H1 (cell line): ENCODE data around the gene ZFAND4. TPM values are rescaled to one million over a fixed set of nuclear protein-coding genes. Genes with fewer than 3 reads are reported as not detected.
"Not testable (repeated sequence)": the region's sequence is repeated elsewhere in the genome, so short reads cannot be mapped to it uniquely, and the experiment has no call there.

Source experiments
- CTCF ChIA-PET: fragments of 300-600 bp; sonication (Branson Sonifier 250); formaldehyde crosslinking; loops from one replicate; lab custom pipeline; 2021; ENCODE audit not compliant: partially characterized antibody; lab: Charles Lee
- POLR2A ChIA-PET: fragments of 300-600 bp; sonication (Branson Sonifier 250); formaldehyde crosslinking; loops from one replicate; lab custom pipeline; 2021; ENCODE audit warnings: inconsistent platforms; ENCODE audit not compliant: partially characterized antibody; lab: Charles Lee
- DNase-seq, 2 experiments: peaks; one replicate each; pipeline versions ENCODE4 v3.0.0 to v3.0.0-alpha.2; 2010 to 2022; ENCODE audit warnings: low spot score in 2 of 2, low read depth in 1 of 2, mixed read lengths in 1 of 2
- FAIRE-seq: peaks from 2 replicates; lab custom pipeline; 2011; peaks lifted over from hg19 to GRCh38; lab: Jason Lieb, UNC
- H2AFZ ChIP-seq: 2 replicates; pipeline ENCODE4 v1.8.1; 2012; ENCODE audit warnings: low read length, inconsistent platforms
- H2AK5ac ChIP-seq: 2 replicates; pipeline ENCODE4 v1.6.1; 2013; ENCODE audit warnings: low read depth, low read length
- H2BK120ac ChIP-seq: replicated peaks from 2 replicates; pipeline ENCODE3; 2013; ENCODE audit warnings: low read depth, low read length, inconsistent platforms
- H2BK12ac ChIP-seq: 2 replicates; pipeline ENCODE4 v1.6.1; 2013; ENCODE audit warnings: low read depth, low read length
- H2BK15ac ChIP-seq: 2 replicates; pipeline ENCODE4 v1.6.1; 2013; ENCODE audit warnings: low read length
- H2BK20ac ChIP-seq: 2 replicates; pipeline ENCODE4 v1.6.1; 2013; ENCODE audit warnings: low read length
- H2BK5ac ChIP-seq: 2 replicates; pipeline ENCODE4 v1.6.1; 2013; ENCODE audit warnings: low read depth, low read length
- H3K14ac ChIP-seq: 2 replicates; pipeline ENCODE4 v1.6.1; 2013; ENCODE audit warnings: inconsistent platforms; ENCODE audit not compliant: insufficient read length
- H3K18ac ChIP-seq: 2 replicates; pipeline ENCODE4 v1.6.1; 2013; ENCODE audit warnings: low read length; ENCODE audit errors: extremely low read depth
- H3K23ac ChIP-seq: 2 replicates; pipeline ENCODE4 v1.6.1; 2013; ENCODE audit warnings: inconsistent platforms; ENCODE audit not compliant: insufficient read length
- H3K23me2 ChIP-seq: 2 replicates; pipeline ENCODE4 v1.6.1; 2013; ENCODE audit warnings: low read depth, low read length
- H3K27ac ChIP-seq: 2 replicates; pipeline ENCODE4 v1.6.1; 2011; ENCODE audit warnings: low read depth, low read length, inconsistent platforms
- H3K27me3 ChIP-seq, 4 experiments: replicated peaks in 1 of 4; 1 replicate in 1 of 4; 2 replicates in 3 of 4; pipeline versions ENCODE4 v1.6.1 to v1.8.1; 2011 to 2013; ENCODE audit warnings: low read length in 3 of 4, mild to moderate bottlenecking in 3 of 4, inconsistent platforms in 2 of 4, mixed read lengths in 2 of 4, moderate library complexity in 1 of 4; ENCODE audit not compliant: control insufficient read depth in 3 of 4, insufficient read depth in 3 of 4; ENCODE audit errors: extremely low read depth in 1 of 4
- H3K36me3 ChIP-seq, 4 experiments: 2 replicates each; pipeline versions ENCODE4 v1.6.1 to v1.8.1; 2011 to 2013; ENCODE audit warnings: mild to moderate bottlenecking in 4 of 4, low read length in 3 of 4, moderate library complexity in 2 of 4, control low read depth in 1 of 4, inconsistent platforms in 1 of 4; ENCODE audit not compliant: insufficient read depth in 4 of 4, control insufficient read depth in 2 of 4
- H3K4ac ChIP-seq: replicated peaks from 2 replicates; pipeline ENCODE3; 2013; ENCODE audit warnings: low read length, low read depth, mixed read lengths, inconsistent platforms; ENCODE audit not compliant: insufficient read length
- H3K4me1 ChIP-seq, 4 experiments: replicated peaks in 1 of 4; 1 replicate in 1 of 4; 2 replicates in 3 of 4; pipeline versions ENCODE4 v1.6.1 to v1.8.1; 2011 to 2013; ENCODE audit warnings: low read length in 3 of 4, inconsistent platforms in 2 of 4, mixed read lengths in 1 of 4; ENCODE audit not compliant: insufficient read depth in 4 of 4, control insufficient read depth in 3 of 4
- H3K4me2 ChIP-seq, 2 experiments: 2 replicates each; pipeline versions ENCODE4 v1.6.1 to v1.8.1; 2011 to 2013; ENCODE audit warnings: low read depth in 2 of 2, low read length in 2 of 2, control low read depth in 1 of 2, inconsistent platforms in 1 of 2, mild to moderate bottlenecking in 1 of 2; ENCODE audit not compliant: insufficient read depth in 1 of 2
- H3K4me3 ChIP-seq, 4 experiments: fragments of 200-600, 300-600 bp in 1 of 4; sonication (generic), shearing (Covaris generic), sonication (Bioruptor Twin) in 1 of 4; 2 replicates each; pipeline versions ENCODE4 v1.5.1 to v1.8.1; 2011 to 2016; ENCODE audit warnings: low read length in 4 of 4, low read depth in 3 of 4, control low read depth in 2 of 4, inconsistent platforms in 2 of 4, mild to moderate bottlenecking in 2 of 4, mixed read lengths in 1 of 4, moderate library complexity in 1 of 4; ENCODE audit not compliant: insufficient read depth in 2 of 4; ENCODE audit errors: extremely low read depth in 1 of 4
- H3K56ac ChIP-seq: replicated peaks from 2 replicates; pipeline ENCODE3; 2013; ENCODE audit warnings: low read depth, mild to moderate bottlenecking, mixed read lengths, low read length, inconsistent platforms; ENCODE audit not compliant: insufficient read length
- H3K79me1 ChIP-seq: 2 replicates; pipeline ENCODE4 v1.6.1; 2013; ENCODE audit warnings: low read depth, low read length, control low read depth
- H3K79me2 ChIP-seq, 2 experiments: 2 replicates each; pipeline versions ENCODE4 v1.6.1 to v1.8.1; 2012 to 2013; ENCODE audit warnings: low read length in 2 of 2, mild to moderate bottlenecking in 2 of 2, inconsistent platforms in 1 of 2; ENCODE audit not compliant: insufficient read depth in 2 of 2, control insufficient read depth in 1 of 2
- H3K9ac ChIP-seq, 4 experiments: replicated peaks in 1 of 4; 1 replicate in 1 of 4; 2 replicates in 3 of 4; pipeline versions ENCODE4 v1.6.1 to v1.8.1; 2011 to 2013; ENCODE audit warnings: low read depth in 3 of 4, low read length in 3 of 4, control low read depth in 2 of 4, mild to moderate bottlenecking in 2 of 4, moderate library complexity in 2 of 4, inconsistent platforms in 1 of 4; ENCODE audit errors: extremely low read depth in 1 of 4
- H3K9me3 ChIP-seq, 2 experiments: 2 replicates each; pipeline versions ENCODE4 v1.6.1 to v1.8.1; 2012 to 2013; ENCODE audit warnings: mild to moderate bottlenecking in 2 of 2, moderate library complexity in 2 of 2, control low read depth in 1 of 2, inconsistent platforms in 1 of 2, low read depth in 1 of 2, low read length in 1 of 2, mixed read lengths in 1 of 2; ENCODE audit not compliant: insufficient read depth in 2 of 2
- H4K20me1 ChIP-seq, 2 experiments: replicated peaks in 1 of 2; 2 replicates each; pipeline versions ENCODE3 to v1.8.1; 2011 to 2013; ENCODE audit warnings: inconsistent platforms in 2 of 2, low read length in 2 of 2, mild to moderate bottlenecking in 1 of 2; ENCODE audit not compliant: insufficient read depth in 2 of 2, control insufficient read depth in 1 of 2
- H4K5ac ChIP-seq: 2 replicates; pipeline ENCODE4 v1.6.1; 2013; ENCODE audit warnings: low read length, low read depth, mixed read lengths, inconsistent platforms; ENCODE audit not compliant: insufficient read length
- H4K8ac ChIP-seq: 2 replicates; pipeline ENCODE4 v1.8.0; 2013; ENCODE audit warnings: mild to moderate bottlenecking, moderate library complexity, low read length, inconsistent platforms; ENCODE audit not compliant: insufficient read depth; ENCODE audit errors: extremely low read depth
- H4K91ac ChIP-seq: replicated peaks from 2 replicates; pipeline ENCODE3; 2013; ENCODE audit warnings: low read length, mixed read lengths, inconsistent platforms; ENCODE audit not compliant: insufficient read length
- WGBS, 2 experiments: shearing (Covaris generic) in 1 of 2; methylation state at CpG; one replicate each; pipeline versions ENCODE4 v1.1.6 to v1.1.7; 2013 to 2015; ENCODE audit warnings: low lambda C conversion rate in 2 of 2, mixed read lengths in 2 of 2, inconsistent platforms in 1 of 2, low coverage in 1 of 2, missing lambda C conversion rate in 1 of 2; ENCODE audit not compliant: insufficient replicate concordance in 2 of 2, insufficient coverage in 1 of 2, insufficient read length in 1 of 2; ENCODE audit errors: extremely low coverage in 1 of 2, missing lambda C conversion rate in 1 of 2; 5-methylcytosine and 5-hydroxymethylcytosine counted together
- polyA plus RNA-seq, 7 experiments: library from polyadenylated mRNA; depleted of rRNA in 3 of 7; stranded (reverse) in 5 of 7; unstranded in 2 of 7; fragments of >200 nt in 5 of 7; fragments of 200-250 nt in 2 of 7; gene quantifications; 1 replicate in 5 of 7; 2 replicates in 1 of 7; 4 replicates in 1 of 7; pipeline versions ENCODE4 v1.2.1 to v1.2.3, GENCODE V29; 2011 to 2013; ENCODE audit warnings: missing spikeins in 2 of 7, mixed read lengths in 2 of 7
- total RNA-seq: library from RNA; stranded (reverse); fragmentation: NEBNext Ultra II Directional; extraction: Animal tissue kit (Norgen Biotek cat#: 25700); gene quantifications from 2 replicates; pipeline ENCODE4 v1.2.1, GENCODE V29; 2021

The ZFAND4 gene
- total and polyA plus RNA-seq, 2 of the 8 experiments (the other 6 are each of a cell fraction or from before 2014, with no cell fraction given) = 2.8 to 17.8 TPM

DNA sequence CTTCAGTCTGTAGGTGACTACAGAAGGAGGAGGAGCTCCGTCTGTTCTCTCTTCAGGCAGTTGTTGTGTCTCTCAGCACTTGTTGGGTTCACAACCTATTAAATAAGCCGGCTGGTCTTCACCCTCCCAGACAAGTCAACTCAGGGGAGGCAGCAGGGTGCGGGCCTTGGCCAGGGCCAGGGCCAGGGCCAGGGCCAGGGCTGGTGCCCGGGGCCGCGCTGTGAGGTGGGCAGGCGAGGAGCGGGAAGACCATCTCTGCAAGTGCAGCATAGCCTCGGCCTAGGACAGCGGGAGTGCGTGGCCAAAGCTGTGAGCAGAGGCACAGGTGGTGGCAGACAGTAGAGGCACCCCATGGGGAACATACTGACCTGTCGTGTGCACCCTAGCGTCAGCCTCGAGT is 5.9 kb upstream of the ZFAND4 start:
- not testable (repeated sequence) for FAIRE-seq, H3K9ac ChIP-seq

More for the DNA sequence above, 5.9 kb upstream of the ZFAND4 start:
- H2BK12ac ChIP-seq, H3K4me3 ChIP-seq, H2BK120ac ChIP-seq, H3K18ac ChIP-seq, H3K4me1 ChIP-seq, H3K23me2 ChIP-seq, H4K5ac ChIP-seq, H3K27me3 ChIP-seq, H3K79me1 ChIP-seq, H4K20me1 ChIP-seq, H3K14ac ChIP-seq, H2AK5ac ChIP-seq, H3K79me2 ChIP-seq, H4K91ac ChIP-seq, H3K27ac ChIP-seq, H3K4me2 ChIP-seq, H3K23ac ChIP-seq, H4K8ac ChIP-seq, H2AFZ ChIP-seq, H3K9me3 ChIP-seq, H2BK20ac ChIP-seq, H3K4ac ChIP-seq, H3K36me3 ChIP-seq, DNase-seq, H2BK5ac ChIP-seq, CTCF ChIA-PET, H3K56ac ChIP-seq, H2BK15ac ChIP-seq, POLR2A ChIA-PET: not testable (repeated sequence)
- 85% methylated on average over 6 of the region's 14 CpGs; no CpG with 5 or more reads in 1 of the 2 experiments for WGBS, 2 experiments
